ENCODE results near the gene ATP2C1.
"Not testable (repeated sequence)": the region's sequence is repeated elsewhere in the genome, so short reads cannot be mapped to it uniquely, and the experiment has no call there.

GRCh38 chr3:130862130-130862529 is 31.8 kb upstream of the ATP2C1 start:
- TF ChIP-seq SMAD3 (CRISPR knock-in tag; IDR thresholded peaks at IDR 0.05); ARID4A (CRISPR knock-in tag; IDR thresholded peaks at IDR 0.05; ENCODE audit: borderline replicate concordance); ZNF569 (CRISPR knock-in tag; IDR thresholded peaks at IDR 0.05; ENCODE audit: borderline replicate concordance); ZNF407 (CRISPR knock-in tag; IDR thresholded peaks at IDR 0.05; ENCODE audit: not compliant biosample characterization); NFKB2 (CRISPR knock-in tag; IDR thresholded peaks at IDR 0.05; ENCODE audit: borderline replicate concordance); FOSL1 (CRISPR knock-in tag; IDR thresholded peaks at IDR 0.05; ENCODE audit: borderline replicate concordance); SMAD1 (CRISPR knock-in tag; IDR thresholded peaks at IDR 0.05; ENCODE audit: borderline replicate concordance, low read depth); EZH2 (conservative IDR thresholded peaks at IDR 0.05; ENCODE audit: low read depth, low read length); MXD1 (CRISPR knock-in tag; IDR thresholded peaks at IDR 0.05); SNAI1 (CRISPR knock-in tag; IDR thresholded peaks at IDR 0.05; ENCODE audit: borderline replicate concordance); USF2 (IDR thresholded peaks at IDR 0.05; ENCODE audit: low read depth, low read length); USF2 (CRISPR knock-in tag; IDR thresholded peaks at IDR 0.05; ENCODE audit: borderline replicate concordance); POLR2A (IDR thresholded peaks at IDR 0.05; ENCODE audit: insufficient read depth in 1 of 2, low read depth in 2 of 2, low read length in 2 of 2); ZNF512B (CRISPR knock-in tag; IDR thresholded peaks at IDR 0.05; ENCODE audit: borderline replicate concordance): not testable (repeated sequence)

Data from HepG2 (cell line).